HG03196 (cell line): Measurements from ENCODE around the gene LRRC8E.
"Not testable (repeated sequence)": the region's sequence is repeated elsewhere in the genome, so short reads cannot be mapped to it uniquely, and the experiment has no call there.

ENCODE experiments used
- ATAC-seq: cut with Tn5 transposase; IDR thresholded peaks from one replicate; pipeline ENCODE4 v1.9.1; 2021; ENCODE audit not compliant: unreplicated experiment

The LRRC8E gene

GRCh38 chr19:7883796-7884570 lies 4.3 kb upstream of the LRRC8E start:
- no peak for ATAC-seq

GRCh38 chr19:7885818-7886217 lies 2.5 kb upstream of the LRRC8E start:
- ATAC-seq = no peak

GRCh38 chr19:7887408-7888144 lies 734 bp upstream of the LRRC8E start:
- ATAC-seq = no peak

GRCh38 chr19:7888826-7889217 lies 512 bp downstream of the LRRC8E start:
- ATAC-seq = no peak

GRCh38 chr19:7893362-7894101 lies 5.2 kb downstream of the LRRC8E start:
- ATAC-seq = not testable (repeated sequence)

- no peak for ATAC-seq
Observed at GRCh38 chr19:7894612-7895309, 6.5 kb downstream of the LRRC8E start.

- ATAC-seq = no peak
Observed at GRCh38 chr19:7895565-7895964, 7.3 kb downstream of the LRRC8E start.

GRCh38 chr19:7897292-7897691 lies 9.0 kb downstream of the LRRC8E start:
- no peak for ATAC-seq

GRCh38 chr19:7898967-7899366 lies 10.7 kb downstream of the LRRC8E start:
- no peak for ATAC-seq

GRCh38 chr19:7899751-7900378 lies 11.6 kb downstream of the LRRC8E start:
- no peak for ATAC-seq

GRCh38 chr19:7900401-7900870 lies 12.1 kb downstream of the LRRC8E start:
- no peak for ATAC-seq

- ATAC-seq = no peak
Observed at GRCh38 chr19:7900931-7901330, 12.6 kb downstream of the LRRC8E start.

- ATAC-seq = no peak
Observed at GRCh38 chr19:7901337-7901736, 13.0 kb downstream of the LRRC8E start.

GRCh38 chr19:7902796-7903243 lies 14.5 kb downstream of the LRRC8E start:
- no peak for ATAC-seq

- ATAC-seq = peak; percentile 77
Observed at GRCh38 chr19:7903244-7904073, 15.1 kb downstream of the LRRC8E start, which contains the start of gene MAP2K7. Gene MAP2K7 (plus strand): TSS chr19:7903877. CDS start chr19:7903945, 68 bp downstream.

GRCh38 chr19:7904074-7905020 lies 16.0 kb downstream of the LRRC8E start:
- ATAC-seq = peak; percentile 18

GRCh38 chr19:7905268-7905667 lies 17.0 kb downstream of the LRRC8E start:
- no peak for ATAC-seq

- no peak for ATAC-seq
Observed at GRCh38 chr19:7905859-7906258, 17.5 kb downstream of the LRRC8E start.
